T-cell (primary cell): ENCODE data around the gene CEP68. TPM values are rescaled to one million over a fixed set of nuclear protein-coding genes. Genes with fewer than 3 reads are reported as not detected.

Experiments used
- ATAC-seq, 4 experiments: fragments of 200-7000 bp in 3 of 4; fragments of 150-1000 bp in 1 of 4; cut with Tn5 transposase; replicated peaks in 1 of 4; 1 replicate in 3 of 4; 2 replicates in 1 of 4; pipeline ENCODE4 v1.10.0; 2021; ENCODE audit warnings: moderate library complexity in 3 of 4, mild to moderate bottlenecking in 2 of 4, moderate number of reproducible peaks in 1 of 4
- CTCF ChIA-PET, 2 donors: fragments of 300-600 bp; sonication (Branson Sonifier 250); formaldehyde crosslinking; loops; one replicate each; lab custom pipeline; 2022; ENCODE audit warnings: antibody characterized with exemption in 2 of 2; lab: Charles Lee
- POLR2A ChIA-PET, 2 donors: fragments of 300-600 bp; sonication (Branson Sonifier 250); formaldehyde crosslinking; loops; one replicate each; lab custom pipeline; 2022; ENCODE audit warnings: antibody characterized with exemption in 2 of 2; lab: Charles Lee
- DNase-seq, 35 experiments: peaks; one replicate each; pipeline versions ENCODE4 v3.0.0 to v3.0.0-alpha.2; 2013 to 2023
- H3K27ac ChIP-seq: one replicate; pipeline ENCODE4 v1.5.1; 2013; ENCODE audit warnings: low read length
- H3K27me3 ChIP-seq, 2 experiments: replicated peaks in 1 of 2; 1 replicate in 1 of 2; 2 replicates in 1 of 2; pipeline versions ENCODE4 v1.6.1 to v1.7.0; 2013; ENCODE audit warnings: low read length in 1 of 2, mixed read lengths in 1 of 2; ENCODE audit not compliant: control insufficient read depth in 2 of 2, insufficient read depth in 2 of 2; ENCODE audit errors: extremely low read depth in 1 of 2
- H3K36me3 ChIP-seq, 2 donors: 1 replicate in 1 of 2; 2 replicates in 1 of 2; pipeline versions ENCODE4 v1.6.1 to v1.7.0; 2013; ENCODE audit warnings: low read length in 1 of 2; ENCODE audit not compliant: control insufficient read depth in 2 of 2, insufficient read depth in 1 of 2; ENCODE audit errors: extremely low read depth in 1 of 2
- H3K4me1 ChIP-seq, 2 experiments: 1 replicate in 1 of 2; 2 replicates in 1 of 2; pipeline versions ENCODE4 v1.6.1 to v1.7.0; 2013; ENCODE audit warnings: low read length in 2 of 2, mixed read lengths in 1 of 2; ENCODE audit not compliant: insufficient read depth in 2 of 2, control insufficient read depth in 1 of 2; ENCODE audit errors: extremely low read depth in 1 of 2
- H3K4me3 ChIP-seq, 2 donors: 1 replicate in 1 of 2; 2 replicates in 1 of 2; pipeline versions ENCODE4 v1.5.1 to v1.7.0; 2013; ENCODE audit warnings: mild to moderate bottlenecking in 2 of 2, low read length in 1 of 2, moderate library complexity in 1 of 2; ENCODE audit not compliant: control insufficient read depth in 1 of 2; ENCODE audit errors: extremely low read depth in 1 of 2
- H3K9me3 ChIP-seq: 2 replicates; pipeline ENCODE4 v1.7.0; 2013
- H3K27ac Mint-ChIP-seq, 2 donors: one replicate each; pipeline ENCODE4 v1.8.0; 2020 to 2021; ENCODE audit warnings: mild to moderate bottlenecking in 2 of 2, mixed read lengths in 2 of 2
- H3K27me3 Mint-ChIP-seq, 2 donors: one replicate each; pipeline ENCODE4 v1.8.0; 2021 to 2022; ENCODE audit warnings: mixed read lengths in 2 of 2
- H3K36me3 Mint-ChIP-seq: one replicate; pipeline ENCODE4 v1.8.0; 2021; ENCODE audit warnings: mixed read lengths
- H3K4me1 Mint-ChIP-seq, 3 donors: one replicate each; pipeline ENCODE4 v1.8.0; 2020 to 2022; ENCODE audit warnings: mixed read lengths in 3 of 3, mild to moderate bottlenecking in 1 of 3
- H3K4me3 Mint-ChIP-seq, 3 donors: one replicate each; pipeline ENCODE4 v1.8.0; 2020 to 2022; ENCODE audit warnings: mild to moderate bottlenecking in 3 of 3, mixed read lengths in 3 of 3, moderate library complexity in 3 of 3
- H3K9me3 Mint-ChIP-seq, 3 donors: one replicate each; pipeline ENCODE4 v1.8.0; 2020 to 2022; ENCODE audit warnings: mixed read lengths in 3 of 3
- WGBS: methylation state at CpG from one replicate; pipeline ENCODE4 v1.1.5; 2013; ENCODE audit warnings: missing lambda C conversion rate; ENCODE audit not compliant: insufficient coverage; 5-methylcytosine and 5-hydroxymethylcytosine counted together
- total RNA-seq, 35 experiments: library from RNA in 6 of 35; stranded (reverse) in 6 of 35; fragments of 120-200 nt in 1 of 35; gene quantifications; one replicate each; pipeline versions ENCODE4 v1.2.1 to v1.2.4 and lab custom pipeline; 2013 to 2026

The CEP68 gene
- total RNA-seq, 5 donors from 2014 or later (not counting 1 experiment from before 2014, with no cell fraction given) = 24.1 to 41.4 (median 37.4) TPM

DNA sequence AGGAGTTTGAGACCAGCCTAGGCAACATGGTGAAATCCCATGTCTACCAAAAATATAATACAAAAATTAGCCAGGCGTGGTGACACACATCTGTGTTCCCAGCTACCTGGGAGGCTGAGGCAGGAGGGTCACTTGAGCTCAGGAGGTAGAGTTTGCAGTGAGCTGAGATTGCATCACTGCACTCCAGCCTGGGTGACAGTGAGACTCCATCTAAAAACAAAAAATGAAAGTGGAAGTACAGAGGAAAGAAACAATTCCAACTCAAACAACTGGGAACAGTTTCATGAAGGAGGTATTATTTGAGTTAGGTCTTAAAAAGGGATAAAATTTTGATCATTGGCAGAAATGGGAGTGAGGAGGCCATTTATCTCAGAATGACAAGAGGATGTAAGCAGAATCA is 80.0 kb downstream of the CEP68 start:
- Histone ChIP-seq H3K36me3 (no peaks in the 10 kb centered on the region), H3K27me3 (peaks cover 0 to 10% of the 10 kb centered on the region in 2 experiments), H3K9me3 (no peaks in the 10 kb centered on the region), H3K4me1 (no peaks in the 10 kb centered on the region), H3K27ac (no peak overlapping the region), H3K4me3 (no peak overlapping the region)
- ATAC-seq (no peak), DNase-seq (no peak)
- H3K9me3 Mint-ChIP-seq = no peaks in the 10 kb centered on the region
- peaks cover 0 to 6% of the 10 kb centered on the region in 2 donors for H3K27me3 Mint-ChIP-seq
- CTCF ChIA-PET = interaction anchor here in 1 of 2 donors (0.7 kb wide), 1 partner anchor 33 kb away, joined by 3 read pairs; no protein-coding TSS in a partner anchor
- no peak overlapping the region for H3K27ac Mint-ChIP-seq
- H3K36me3 Mint-ChIP-seq = no peaks in the 10 kb centered on the region
- H3K4me1 Mint-ChIP-seq = peaks cover 0 to under 1% (median under 1%) of the 10 kb centered on the region in 3 donors
- no peak overlapping the region for H3K4me3 Mint-ChIP-seq
- POLR2A ChIA-PET = interaction anchor here (0.5 to 0.7 kb wide), 2 partner anchors 8 to 44 kb away, joined by 3 to 4 read pairs; no protein-coding TSS in a partner anchor
- WGBS = no CpG with 5 or more reads among the region's 1 CpG

Other genes with a start within 250 kb of the CEP68 start
- 10 to 100 TPM in 2 of 5 donors, 1 to 10 TPM in 3; 1.9 to 13.8 (median 9.8) TPM for gene SLC1A4, start 67.0 kb upstream of the CEP68 start, total RNA-seq
- gene RAB1A, start 73.7 kb downstream of the CEP68 start, total RNA-seq = 10 to 100 TPM; 39.1 to 54.3 (median 42.6) TPM
- gene ACTR2, start 171.4 kb downstream of the CEP68 start, total RNA-seq = 100 to 1,000 TPM; 234 to 267 (median 246) TPM